ENCODE results near the gene PLA2G4B. TPM values are rescaled to one million over a fixed set of nuclear protein-coding genes. Genes with fewer than 3 reads are reported as not detected.

PLA2G4B gene
- total and polyA plus RNA-seq, 2 donors (not counting 1 experiment from before 2014, with no cell fraction given) = 22.6 to 33.2 TPM

GRCh38 chr15:41804361-41804760 lies 34.3 kb upstream of the PLA2G4B start:
- intact Hi-C loops (cut with micrococcal nuclease) = no loop called here
- H3K4me3 Mint-ChIP-seq = no peak overlapping the region
- DNase-seq (no peak), ATAC-seq (ENCODE audit: low read depth) (no peak)
- H3K27me3 ChIP-seq (replicated peaks in 1 of 4; ENCODE audit: control extremely low read depth in 1 of 4, control insufficient read depth in 3 of 4, insufficient read depth in 4 of 4, low read length in 3 of 4) = no peaks in the 10 kb centered on the region
- H3K36me3 ChIP-seq (replicated peaks in 1 of 2; ENCODE audit: control extremely low read depth in 1 of 2, control insufficient read depth in 1 of 2, extremely low read depth in 1 of 2, insufficient read depth in 2 of 2, low read length in 1 of 2) = peaks cover 0 to 15% of the 10 kb centered on the region in 2 experiments
- H3K4me2 ChIP-seq (replicated peaks; ENCODE audit: low read depth, low read length, poor library complexity, severe bottlenecking) = no peak overlapping the region
- 100% methylated on average over 2 of the region's 2 CpGs for WGBS (ENCODE audit: insufficient coverage)
- no peaks in the 10 kb centered on the region for H3K4me1 Mint-ChIP-seq
- H3K9me3 ChIP-seq (ENCODE audit: control extremely low read depth in 1 of 3, control insufficient read depth in 2 of 3, insufficient read depth in 1 of 3, low read length in 2 of 3) = no peaks in the 10 kb centered on the region
- no peaks in the 10 kb centered on the region for H3K79me2 ChIP-seq (ENCODE audit: control insufficient read depth, insufficient read depth, low read length)
- H3K27ac Mint-ChIP-seq = no peak overlapping the region
- no peaks in the 10 kb centered on the region for H3K9me3 Mint-ChIP-seq (ENCODE audit: insufficient read depth)
- no peak overlapping the region for H3K4me3 ChIP-seq (ENCODE audit: control extremely low read depth in 1 of 5, extremely low read depth in 1 of 5, insufficient read depth in 1 of 5, low read depth in 2 of 5, low read length in 4 of 5)
- TF ChIP-seq CTCF (IDR thresholded peaks at IDR 0.05) (no peak), EZH2 (IDR thresholded peaks at IDR 0.05; ENCODE audit: borderline replicate concordance, insufficient read depth, low read depth, low read length, poor library complexity, severe bottlenecking) (no peak)
- no peak overlapping the region for H3K27ac ChIP-seq (ENCODE audit: low read length in 2 of 2)
- H2AFZ ChIP-seq (ENCODE audit: insufficient read depth, low read depth, low read length, poor library complexity, severe bottlenecking) = no peak overlapping the region
- H3K27me3 Mint-ChIP-seq = no peaks in the 10 kb centered on the region
- H3K4me1 ChIP-seq (ENCODE audit: control insufficient read depth in 2 of 2, insufficient read depth in 2 of 2, low read length in 2 of 2) = peaks cover 0 to 1% of the 10 kb centered on the region in 2 donors
- no peak overlapping the region for H3K9ac ChIP-seq (ENCODE audit: low read length)
- CTCF ChIA-PET = interaction anchor here (1.7 to 15.7 kb wide), 2 partner anchors 29 to 201 kb away, joined by 3 to 716 read pairs; partner anchors contain the start of gene MAPKBP1
- POLR2A ChIA-PET = no interaction called here
- H4K20me1 ChIP-seq (ENCODE audit: control insufficient read depth, insufficient read depth, low read length, poor library complexity, severe bottlenecking) = no peaks in the 10 kb centered on the region

GRCh38 chr15:41804916-41805666 lies 33.6 kb upstream of the PLA2G4B start:
- H2AFZ ChIP-seq (ENCODE audit: insufficient read depth, low read depth, low read length, poor library complexity, severe bottlenecking) = no peak overlapping the region
- no peak for DNase-seq
- TF ChIP-seq EZH2 (IDR thresholded peaks at IDR 0.05; ENCODE audit: borderline replicate concordance, insufficient read depth, low read depth, low read length, poor library complexity, severe bottlenecking) (no peak), CTCF (IDR thresholded peaks at IDR 0.05) (no peak)
- no peak overlapping the region for H3K4me3 ChIP-seq (ENCODE audit: control extremely low read depth in 1 of 5, extremely low read depth in 1 of 5, insufficient read depth in 1 of 5, low read depth in 2 of 5, low read length in 4 of 5)
- no peaks in the 10 kb centered on the region for H3K9me3 Mint-ChIP-seq (ENCODE audit: insufficient read depth)
- ChIA-PET CTCF (interaction anchor here (1.7 to 15.7 kb wide), 2 partner anchors 29 to 202 kb away, joined by 3 to 716 read pairs; partner anchors contain the start of gene MAPKBP1), POLR2A (no interaction called here)
- no peak overlapping the region for H3K27ac Mint-ChIP-seq
- H3K9me3 ChIP-seq (ENCODE audit: control extremely low read depth in 1 of 3, control insufficient read depth in 2 of 3, insufficient read depth in 1 of 3, low read length in 2 of 3) = no peaks in the 10 kb centered on the region
- peaks cover 0 to 10% of the 10 kb centered on the region in 2 experiments for H3K36me3 ChIP-seq (replicated peaks in 1 of 2; ENCODE audit: control extremely low read depth in 1 of 2, control insufficient read depth in 1 of 2, extremely low read depth in 1 of 2, insufficient read depth in 2 of 2, low read length in 1 of 2)
- intact Hi-C loops (cut with micrococcal nuclease) = no loop called here
- H3K9ac ChIP-seq (ENCODE audit: low read length) = no peak overlapping the region
- H3K4me2 ChIP-seq (replicated peaks; ENCODE audit: low read depth, low read length, poor library complexity, severe bottlenecking) = no peak overlapping the region
- H4K20me1 ChIP-seq (ENCODE audit: control insufficient read depth, insufficient read depth, low read length, poor library complexity, severe bottlenecking) = no peaks in the 10 kb centered on the region
- H3K27me3 ChIP-seq (replicated peaks in 1 of 4; ENCODE audit: control extremely low read depth in 1 of 4, control insufficient read depth in 3 of 4, insufficient read depth in 4 of 4, low read length in 3 of 4) = no peaks in the 10 kb centered on the region
- WGBS (ENCODE audit: insufficient coverage) = 80% methylated on average over 5 of the region's 8 CpGs
- H3K27ac ChIP-seq (ENCODE audit: low read length in 2 of 2) = no peak overlapping the region
- H3K4me3 Mint-ChIP-seq = no peak overlapping the region
- peaks cover 5 to 8% of the 10 kb centered on the region in 2 donors for H3K4me1 ChIP-seq (ENCODE audit: control insufficient read depth in 2 of 2, insufficient read depth in 2 of 2, low read length in 2 of 2)
- peaks cover 4% of the 10 kb centered on the region for H3K4me1 Mint-ChIP-seq
- H3K27me3 Mint-ChIP-seq = no peaks in the 10 kb centered on the region
- ATAC-seq (ENCODE audit: low read depth) = no peak
- H3K79me2 ChIP-seq (ENCODE audit: control insufficient read depth, insufficient read depth, low read length) = no peaks in the 10 kb centered on the region
